ENCODE measurements around the gene SPOCK1.
A peak's percentile ranks its signal among the peaks of the same experiment; 100 is the strongest.

SPOCK1 gene

GRCh38 chr5:137320056-137321045 lies 178.8 kb downstream of the SPOCK1 start:
- no peak for TF ChIP-seq ARNT (IDR thresholded peaks at IDR 0.05)
- TF ChIP-seq SP1 (IDR thresholded peaks at IDR 0.05): no peak
- TF ChIP-seq ZNF384 (IDR thresholded peaks at IDR 0.05): no peak
- TF ChIP-seq BHLHE40 (IDR thresholded peaks at IDR 0.05; ENCODE audit: borderline replicate concordance): no peak
- TF ChIP-seq LEF1 (IDR thresholded peaks at IDR 0.05; ENCODE audit: borderline replicate concordance): no peak
- no peak for TF ChIP-seq TARDBP (IDR thresholded peaks at IDR 0.05)
- no peak for TF ChIP-seq L3MBTL2 (conservative IDR thresholded peaks at IDR 0.05)
- TF ChIP-seq HDGF (IDR thresholded peaks at IDR 0.05; ENCODE audit: borderline replicate concordance): no peak
- no peak for TF ChIP-seq FOXK2 (IDR thresholded peaks at IDR 0.05)
- TF ChIP-seq FOXM1 (IDR thresholded peaks at IDR 0.05; ENCODE audit: borderline replicate concordance): no peak
- TF ChIP-seq NFRKB (IDR thresholded peaks at IDR 0.05): no peak
- TF ChIP-seq CTBP1 (IDR thresholded peaks at IDR 0.05; ENCODE audit: borderline replicate concordance): no peak
- no peak for TF ChIP-seq SUZ12 (IDR thresholded peaks at IDR 0.05)
- no peak for TF ChIP-seq ELF4 (IDR thresholded peaks at IDR 0.05)
- peak; percentile 58 for DNase-seq (ENCODE audit: extremely low spot score)
- ChIA-PET POLR2A (interaction anchor here (1.0 to 1.1 kb wide), 2 partner anchors 26 to 181 kb away, joined by 3 read pairs; no protein-coding TSS in a partner anchor), CTCF (interaction anchor here (0.6 to 1.6 kb wide), 24 partner anchors 10 to 518 kb away, joined by 3 to 22 read pairs (median 4); partner anchors contain the start of gene SPOCK1)

GRCh38 chr5:137318027-137318426 lies 181.1 kb downstream of the SPOCK1 start:
- no peak for TF ChIP-seq HDGF (IDR thresholded peaks at IDR 0.05; ENCODE audit: borderline replicate concordance)
- no peak for TF ChIP-seq L3MBTL2 (conservative IDR thresholded peaks at IDR 0.05)
- no peak for TF ChIP-seq BHLHE40 (IDR thresholded peaks at IDR 0.05; ENCODE audit: borderline replicate concordance)
- no peak for TF ChIP-seq SUZ12 (IDR thresholded peaks at IDR 0.05)
- DNase-seq (ENCODE audit: extremely low spot score): no peak
- ChIA-PET CTCF (no interaction called here), POLR2A (no interaction called here)

GRCh38 chr5:137316346-137316736 lies 182.8 kb downstream of the SPOCK1 start:
- ChIA-PET CTCF (no interaction called here), POLR2A (no interaction called here)
- DNase-seq (ENCODE audit: extremely low spot score): no peak
- no peak for TF ChIP-seq FOXA1 (IDR thresholded peaks at IDR 0.05)
- no peak for TF ChIP-seq ARNT (IDR thresholded peaks at IDR 0.05)
- no peak for TF ChIP-seq SP1 (IDR thresholded peaks at IDR 0.05)
- TF ChIP-seq NFRKB (IDR thresholded peaks at IDR 0.05): no peak
- no peak for TF ChIP-seq SUZ12 (IDR thresholded peaks at IDR 0.05)
- TF ChIP-seq FOXM1 (IDR thresholded peaks at IDR 0.05; ENCODE audit: borderline replicate concordance): no peak
- no peak for TF ChIP-seq FOXK2 (IDR thresholded peaks at IDR 0.05)
- no peak for TF ChIP-seq LEF1 (IDR thresholded peaks at IDR 0.05; ENCODE audit: borderline replicate concordance)
- TF ChIP-seq L3MBTL2 (conservative IDR thresholded peaks at IDR 0.05): no peak
- TF ChIP-seq BHLHE40 (IDR thresholded peaks at IDR 0.05; ENCODE audit: borderline replicate concordance): no peak
- no peak for TF ChIP-seq HDGF (IDR thresholded peaks at IDR 0.05; ENCODE audit: borderline replicate concordance)
- no peak for TF ChIP-seq ZNF384 (IDR thresholded peaks at IDR 0.05)
- no peak for TF ChIP-seq PKNOX1 (IDR thresholded peaks at IDR 0.05)
- TF ChIP-seq TARDBP (IDR thresholded peaks at IDR 0.05): no peak

GRCh38 chr5:137315534-137316345 lies 183.4 kb downstream of the SPOCK1 start:
- no peak for DNase-seq (ENCODE audit: extremely low spot score)
- no peak for TF ChIP-seq ZNF384 (IDR thresholded peaks at IDR 0.05)
- POLR2A ChIA-PET: no interaction called here
- CTCF ChIA-PET: no interaction called here

GRCh38 chr5:137315109-137315508 lies 184.0 kb downstream of the SPOCK1 start:
- POLR2A ChIA-PET: no interaction called here
- CTCF ChIA-PET: no interaction called here
- TF ChIP-seq HDGF (IDR thresholded peaks at IDR 0.05; ENCODE audit: borderline replicate concordance) (no peak), FOXM1 (IDR thresholded peaks at IDR 0.05; ENCODE audit: borderline replicate concordance) (no peak), FOXA1 (IDR thresholded peaks at IDR 0.05) (no peak), ZNF384 (IDR thresholded peaks at IDR 0.05) (no peak), CTBP1 (IDR thresholded peaks at IDR 0.05; ENCODE audit: borderline replicate concordance) (no peak), LEF1 (IDR thresholded peaks at IDR 0.05; ENCODE audit: borderline replicate concordance) (no peak), SUZ12 (IDR thresholded peaks at IDR 0.05) (no peak), FOXK2 (IDR thresholded peaks at IDR 0.05) (no peak), PKNOX1 (IDR thresholded peaks at IDR 0.05) (no peak), BHLHE40 (IDR thresholded peaks at IDR 0.05; ENCODE audit: borderline replicate concordance) (no peak), SP1 (IDR thresholded peaks at IDR 0.05) (no peak), ELF4 (IDR thresholded peaks at IDR 0.05) (no peak), NFRKB (IDR thresholded peaks at IDR 0.05) (no peak), L3MBTL2 (conservative IDR thresholded peaks at IDR 0.05) (no peak)
- no peak for DNase-seq (ENCODE audit: extremely low spot score)

GRCh38 chr5:137313526-137314175 lies 185.5 kb downstream of the SPOCK1 start:
- no peak for DNase-seq (ENCODE audit: extremely low spot score)
- ChIA-PET CTCF (interaction anchor here (0.6 kb wide), 1 partner anchor 728 kb away, joined by 3 read pairs; no protein-coding TSS in a partner anchor), POLR2A (no interaction called here)

More at GRCh38 chr5:137313526-137314175, 185.5 kb downstream of the SPOCK1 start:
- no peak for TF ChIP-seq L3MBTL2 (conservative IDR thresholded peaks at IDR 0.05)
- TF ChIP-seq FOXK2 (IDR thresholded peaks at IDR 0.05): no peak
- TF ChIP-seq ZNF384 (IDR thresholded peaks at IDR 0.05): no peak
- TF ChIP-seq NFRKB (IDR thresholded peaks at IDR 0.05): no peak
- no peak for TF ChIP-seq ARNT (IDR thresholded peaks at IDR 0.05)
- TF ChIP-seq FOXM1 (IDR thresholded peaks at IDR 0.05; ENCODE audit: borderline replicate concordance): no peak
- no peak for TF ChIP-seq BHLHE40 (IDR thresholded peaks at IDR 0.05; ENCODE audit: borderline replicate concordance)
- TF ChIP-seq CTBP1 (IDR thresholded peaks at IDR 0.05; ENCODE audit: borderline replicate concordance): no peak
- TF ChIP-seq TARDBP (IDR thresholded peaks at IDR 0.05): no peak
- no peak for TF ChIP-seq LEF1 (IDR thresholded peaks at IDR 0.05; ENCODE audit: borderline replicate concordance)
- no peak for TF ChIP-seq ELF4 (IDR thresholded peaks at IDR 0.05)
- TF ChIP-seq FOXA1 (IDR thresholded peaks at IDR 0.05): no peak
- no peak for TF ChIP-seq PKNOX1 (IDR thresholded peaks at IDR 0.05)

Measured in HEK293T (cell line).